Nephron (organoid): ENCODE results near the gene MAML2.

Experiments used
- H3K27ac Mint-ChIP-seq, 3 experiments: 2 replicates each; pipeline ENCODE4 v1.8.0; 2020; ENCODE audit warnings: mixed read lengths in 3 of 3, mild to moderate bottlenecking in 2 of 3, moderate library complexity in 1 of 3
- H3K27me3 Mint-ChIP-seq: 2 replicates; pipeline ENCODE4 v1.8.0; 2021; ENCODE audit warnings: low read depth, mild to moderate bottlenecking, moderate library complexity, mixed read lengths
- H3K36me3 Mint-ChIP-seq: 2 replicates; pipeline ENCODE4 v1.8.0; 2020; ENCODE audit warnings: low read depth, mixed read lengths
- H3K4me1 Mint-ChIP-seq: 2 replicates; pipeline ENCODE4 v1.8.0; 2020; ENCODE audit warnings: mixed read lengths
- H3K4me3 Mint-ChIP-seq, 3 experiments: 2 replicates each; pipeline ENCODE4 v1.8.0; 2020; ENCODE audit warnings: mild to moderate bottlenecking in 3 of 3, mixed read lengths in 3 of 3, moderate library complexity in 2 of 3
- H3K9me3 Mint-ChIP-seq: 2 replicates; pipeline ENCODE4 v1.8.0; 2020; ENCODE audit warnings: mixed read lengths
- TF ChIP-seq, protein P1 (sequence below), 3 experiments: fragments of 200-600 bp; sonication (generic); IDR thresholded peaks; one replicate each; pipeline ENCODE4 v1.5.0; 2021; ENCODE audit warnings: antibody characterized with exemption in 3 of 3; ENCODE audit not compliant: unreplicated experiment in 3 of 3

The MAML2 gene

DNA sequence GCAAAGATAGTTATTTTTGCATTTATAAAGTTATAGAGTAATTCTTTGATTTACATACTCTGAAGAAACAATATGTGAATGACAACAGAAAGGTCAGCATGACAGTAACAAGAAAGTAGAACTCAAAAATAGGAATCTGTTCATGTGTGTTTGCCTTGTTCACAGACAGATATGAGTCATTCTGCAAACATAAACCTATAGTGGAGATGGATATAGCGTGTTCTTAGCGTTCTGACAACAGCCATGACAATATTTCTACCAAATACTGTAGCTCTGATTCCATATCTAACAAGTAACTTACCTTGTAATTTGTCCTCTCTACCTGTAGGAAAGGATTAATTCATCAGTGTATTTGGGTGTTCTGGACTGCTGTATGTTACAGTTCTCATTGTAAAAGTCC lies 210.6 kb downstream of the MAML2 start:
- H3K9me3 Mint-ChIP-seq, result no peaks in the 10 kb centered on the region
- TF ChIP-seq, protein P1, sequence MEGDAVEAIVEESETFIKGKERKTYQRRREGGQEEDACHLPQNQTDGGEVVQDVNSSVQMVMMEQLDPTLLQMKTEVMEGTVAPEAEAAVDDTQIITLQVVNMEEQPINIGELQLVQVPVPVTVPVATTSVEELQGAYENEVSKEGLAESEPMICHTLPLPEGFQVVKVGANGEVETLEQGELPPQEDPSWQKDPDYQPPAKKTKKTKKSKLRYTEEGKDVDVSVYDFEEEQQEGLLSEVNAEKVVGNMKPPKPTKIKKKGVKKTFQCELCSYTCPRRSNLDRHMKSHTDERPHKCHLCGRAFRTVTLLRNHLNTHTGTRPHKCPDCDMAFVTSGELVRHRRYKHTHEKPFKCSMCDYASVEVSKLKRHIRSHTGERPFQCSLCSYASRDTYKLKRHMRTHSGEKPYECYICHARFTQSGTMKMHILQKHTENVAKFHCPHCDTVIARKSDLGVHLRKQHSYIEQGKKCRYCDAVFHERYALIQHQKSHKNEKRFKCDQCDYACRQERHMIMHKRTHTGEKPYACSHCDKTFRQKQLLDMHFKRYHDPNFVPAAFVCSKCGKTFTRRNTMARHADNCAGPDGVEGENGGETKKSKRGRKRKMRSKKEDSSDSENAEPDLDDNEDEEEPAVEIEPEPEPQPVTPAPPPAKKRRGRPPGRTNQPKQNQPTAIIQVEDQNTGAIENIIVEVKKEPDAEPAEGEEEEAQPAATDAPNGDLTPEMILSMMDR (IDR thresholded peaks at IDR 0.05; ENCODE audit: unreplicated experiment in 3 of 3), result no peak
- H3K36me3 Mint-ChIP-seq, result no peaks in the 10 kb centered on the region

DNA sequence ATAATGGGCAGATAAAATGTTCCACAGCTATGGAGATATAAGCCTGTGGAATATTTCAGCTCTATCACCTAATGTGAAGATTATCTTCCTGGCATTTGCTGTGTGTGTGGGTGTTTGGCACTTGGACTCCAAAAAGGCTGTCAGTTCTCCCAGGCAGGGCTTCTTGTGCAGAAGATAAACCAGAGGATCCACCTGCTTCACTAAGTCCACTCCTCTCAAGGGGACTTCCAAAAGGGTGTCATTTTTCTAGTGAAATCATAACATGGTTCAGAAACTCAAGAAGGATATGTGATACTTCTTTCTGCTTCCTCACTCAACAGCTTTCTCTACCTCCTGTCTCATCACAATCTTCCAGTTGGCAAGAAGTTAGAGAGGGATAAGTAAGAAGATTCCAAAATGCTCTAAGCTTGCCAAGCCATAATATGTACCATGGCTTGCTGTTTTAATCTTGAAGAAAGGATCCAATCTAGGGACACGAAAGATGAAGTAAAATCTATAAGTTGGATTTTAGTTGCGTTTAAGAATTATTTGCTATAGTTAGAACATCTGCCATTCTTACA lies 212.9 kb downstream of the MAML2 start:
- H3K4me3 Mint-ChIP-seq, result no peak overlapping the region
- peaks cover 8% of the 10 kb centered on the region for H3K27me3 Mint-ChIP-seq
- peak overlapping the region in 2 of 3 experiments; percentile 21 to 22 for H3K27ac Mint-ChIP-seq
- no peaks in the 10 kb centered on the region for H3K9me3 Mint-ChIP-seq
- H3K4me1 Mint-ChIP-seq, result peaks cover 39% of the 10 kb centered on the region
- TF ChIP-seq, protein P1 (IDR thresholded peaks at IDR 0.05; ENCODE audit: unreplicated experiment in 3 of 3), result no peak
- no peaks in the 10 kb centered on the region for H3K36me3 Mint-ChIP-seq

More for the DNA sequence above, 210.6 kb downstream of the MAML2 start:
- H3K27me3 Mint-ChIP-seq, result no peaks in the 10 kb centered on the region
- H3K4me1 Mint-ChIP-seq, result peaks cover 36% of the 10 kb centered on the region
- no peak overlapping the region for H3K4me3 Mint-ChIP-seq
- no peak overlapping the region for H3K27ac Mint-ChIP-seq

DNA sequence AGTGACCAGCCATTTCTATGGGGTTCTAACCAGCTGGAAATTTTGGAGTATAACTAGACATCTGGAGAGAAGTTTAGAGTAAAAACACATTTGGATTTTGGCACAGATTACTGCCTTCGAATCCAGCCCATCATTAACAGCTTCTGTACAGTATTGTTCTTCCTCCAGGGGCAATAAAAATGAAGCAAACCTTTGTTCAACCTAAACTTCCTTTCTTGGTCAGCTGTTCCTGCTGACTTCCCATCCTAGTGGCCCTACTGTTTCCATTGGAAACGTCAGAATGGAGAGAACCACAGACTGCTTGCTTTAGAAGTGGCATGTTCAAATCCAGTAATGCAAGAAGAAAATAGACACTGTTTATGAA lies 215.4 kb downstream of the MAML2 start:
- H3K27me3 Mint-ChIP-seq, result peaks cover 9% of the 10 kb centered on the region
- H3K4me1 Mint-ChIP-seq, result peaks cover 46% of the 10 kb centered on the region
- TF ChIP-seq, protein P1 (IDR thresholded peaks at IDR 0.05; ENCODE audit: unreplicated experiment in 3 of 3), result no peak
- H3K4me3 Mint-ChIP-seq, result no peak overlapping the region
- H3K9me3 Mint-ChIP-seq, result no peaks in the 10 kb centered on the region
- H3K36me3 Mint-ChIP-seq, result no peaks in the 10 kb centered on the region
- peak overlapping the region; percentile 43 to 81 (median 55) for H3K27ac Mint-ChIP-seq

DNA sequence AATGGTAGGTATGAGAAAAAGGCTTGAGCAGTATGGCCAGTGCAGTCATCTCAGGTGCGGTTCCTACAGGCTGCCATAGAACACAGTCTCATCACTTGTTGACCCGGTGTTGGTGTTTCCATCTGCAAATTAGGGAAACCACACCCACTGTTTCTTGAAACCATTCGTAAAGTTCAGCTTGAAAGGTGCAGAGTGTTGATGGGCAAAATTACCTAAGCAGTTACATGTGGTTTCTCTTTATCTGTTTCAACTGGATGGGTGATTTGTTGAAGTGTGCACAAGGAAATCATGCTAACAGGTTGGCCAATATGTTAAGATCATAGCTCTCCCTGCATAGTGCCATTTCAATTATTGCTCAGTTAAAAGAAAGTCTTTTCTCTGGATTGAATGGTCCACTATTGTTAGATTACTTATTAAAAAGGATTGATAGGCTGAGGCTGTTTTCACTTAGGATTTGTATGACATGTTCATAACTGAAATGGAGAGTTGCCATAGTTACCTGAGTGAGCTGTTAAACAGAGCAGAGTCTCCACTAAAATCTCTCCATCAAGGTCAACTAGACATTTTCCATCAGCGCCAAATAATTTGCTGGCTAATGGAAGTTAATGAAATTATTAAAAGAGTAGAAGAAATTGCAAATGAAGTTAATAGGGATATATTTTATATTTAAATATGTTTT lies 215.9 kb downstream of the MAML2 start:
- H3K4me3 Mint-ChIP-seq, result no peak overlapping the region
- TF ChIP-seq, protein P1 (IDR thresholded peaks at IDR 0.05; ENCODE audit: unreplicated experiment in 3 of 3), result no peak

DNA sequence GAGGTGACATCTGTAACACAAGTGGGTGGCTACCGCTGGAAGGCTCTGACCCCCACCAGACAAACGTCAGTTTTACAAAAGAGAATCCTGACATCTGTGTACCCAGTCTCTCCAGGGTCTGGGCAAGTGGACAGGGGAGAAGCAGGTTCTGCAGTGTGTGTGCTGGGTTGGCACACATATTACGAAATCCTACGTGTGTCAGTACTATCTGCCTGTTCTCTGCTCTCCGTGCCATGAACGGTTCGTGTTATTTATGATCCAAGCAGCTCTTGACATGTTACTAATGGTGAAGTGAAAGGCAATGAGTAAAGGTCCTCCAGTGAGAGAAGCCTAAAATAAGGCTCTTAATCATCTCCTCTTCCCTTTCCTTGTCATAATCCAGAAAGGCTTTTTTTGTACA lies 217.6 kb downstream of the MAML2 start:
- Mint-ChIP-seq H3K27ac (no peak overlapping the region), H3K4me3 (no peak overlapping the region), H3K9me3 (no peaks in the 10 kb centered on the region), H3K27me3 (peaks cover 9% of the 10 kb centered on the region), H3K36me3 (no peaks in the 10 kb centered on the region), H3K4me1 (peaks cover 49% of the 10 kb centered on the region)
- TF ChIP-seq, protein P1 (IDR thresholded peaks at IDR 0.05; ENCODE audit: unreplicated experiment in 3 of 3), result no peak

More for the DNA sequence above, 215.9 kb downstream of the MAML2 start:
- Mint-ChIP-seq H3K36me3 (no peaks in the 10 kb centered on the region), H3K27ac (peak overlapping the region; percentile 55 to 81 (median 63)), H3K9me3 (no peaks in the 10 kb centered on the region), H3K4me1 (peaks cover 50% of the 10 kb centered on the region), H3K27me3 (peaks cover 9% of the 10 kb centered on the region)

- no peaks in the 10 kb centered on the region for H3K36me3 Mint-ChIP-seq
- TF ChIP-seq, protein P1 (IDR thresholded peaks at IDR 0.05; ENCODE audit: unreplicated experiment in 3 of 3), result no peak
Measured at GRCh38 chr11:96124155-96124554, 218.8 kb downstream of the MAML2 start.

More at GRCh38 chr11:96124155-96124554, 218.8 kb downstream of the MAML2 start:
- Mint-ChIP-seq H3K4me3 (no peak overlapping the region), H3K27ac (no peak overlapping the region), H3K4me1 (peaks cover 40% of the 10 kb centered on the region), H3K27me3 (peaks cover 9% of the 10 kb centered on the region), H3K9me3 (no peaks in the 10 kb centered on the region)
